Central memory CD4-positive, alpha-beta T cell (primary cell): Measurements from ENCODE around the gene SDK1.
"Not testable (repeated sequence)": the region's sequence is repeated elsewhere in the genome, so short reads cannot be mapped to it uniquely, and the experiment has no call there.

Experiments used
- DNase-seq: peaks from one replicate; pipeline ENCODE4 v3.0.0; 2022

SDK1 gene

GRCh38 chr7:3928727-3929515, 627.9 kb downstream of the SDK1 start:
- no peak for DNase-seq

- no peak for DNase-seq
Measured at GRCh38 chr7:3931843-3932242, 630.8 kb downstream of the SDK1 start.

- DNase-seq = no peak
Measured at GRCh38 chr7:3937146-3937545, 636.1 kb downstream of the SDK1 start.

DNA sequence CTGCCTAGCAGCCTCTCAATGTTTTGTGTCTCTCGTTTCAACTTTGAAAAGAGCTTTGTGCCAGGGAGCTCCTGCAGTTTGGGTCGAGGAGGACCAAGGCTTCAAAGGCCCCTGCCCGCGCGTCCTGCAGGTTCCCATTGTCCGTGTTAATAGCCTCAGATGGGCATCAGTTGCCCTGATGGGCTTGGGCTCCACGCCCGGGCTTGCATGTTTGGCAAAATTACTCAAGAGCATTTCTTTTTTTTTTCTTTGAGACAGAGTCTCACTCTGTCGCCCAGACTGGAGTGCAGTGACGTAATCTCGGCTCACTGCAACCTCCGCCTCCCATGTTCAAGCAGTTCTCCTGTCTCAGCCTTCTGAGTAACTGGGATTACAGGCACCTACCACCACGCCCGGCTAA, 636.6 kb downstream of the SDK1 start:
- no peak for DNase-seq

DNA sequence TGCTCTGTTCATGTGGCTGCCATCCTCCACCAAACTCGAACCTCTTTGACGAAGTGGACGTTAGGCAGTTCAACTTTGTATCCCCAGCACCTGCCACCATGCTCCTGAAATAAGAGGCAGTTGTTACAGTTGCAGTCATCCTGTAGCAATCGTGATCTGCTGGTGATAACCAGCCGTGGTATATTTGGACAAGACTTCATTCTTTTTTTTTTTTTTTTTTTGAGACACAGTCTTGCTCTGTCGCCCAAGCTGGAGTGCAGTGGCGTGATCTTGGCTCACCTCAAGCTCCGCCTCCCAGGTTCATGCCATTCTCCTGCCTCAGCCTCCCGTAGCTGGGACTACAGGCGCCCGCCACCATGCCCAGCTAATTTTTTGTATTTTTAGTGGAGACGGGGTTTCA, 640.7 kb downstream of the SDK1 start:
- not testable (repeated sequence) for DNase-seq

DNA sequence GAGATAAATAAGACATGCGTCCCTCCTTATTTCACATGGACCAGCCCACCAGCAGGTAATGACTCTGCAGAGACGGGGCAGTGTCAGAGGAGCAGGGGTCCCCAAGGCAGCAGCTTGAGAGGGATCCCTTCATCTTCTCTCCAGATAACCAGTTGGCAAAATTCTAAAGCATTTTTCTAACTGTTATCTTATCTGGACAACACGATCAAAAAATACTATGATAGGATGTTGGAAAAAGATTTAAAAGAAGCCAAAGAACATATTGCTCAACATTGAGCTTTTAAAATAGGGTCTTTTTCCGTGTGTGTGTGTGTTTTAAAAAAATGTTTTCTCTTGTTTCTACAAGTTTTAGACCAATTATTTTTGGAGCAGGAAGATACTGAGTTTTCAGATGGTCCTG, 641.2 kb downstream of the SDK1 start:
- DNase-seq = no peak

- no peak for DNase-seq
Measured at GRCh38 chr7:3942816-3943745, 642.0 kb downstream of the SDK1 start.

DNA sequence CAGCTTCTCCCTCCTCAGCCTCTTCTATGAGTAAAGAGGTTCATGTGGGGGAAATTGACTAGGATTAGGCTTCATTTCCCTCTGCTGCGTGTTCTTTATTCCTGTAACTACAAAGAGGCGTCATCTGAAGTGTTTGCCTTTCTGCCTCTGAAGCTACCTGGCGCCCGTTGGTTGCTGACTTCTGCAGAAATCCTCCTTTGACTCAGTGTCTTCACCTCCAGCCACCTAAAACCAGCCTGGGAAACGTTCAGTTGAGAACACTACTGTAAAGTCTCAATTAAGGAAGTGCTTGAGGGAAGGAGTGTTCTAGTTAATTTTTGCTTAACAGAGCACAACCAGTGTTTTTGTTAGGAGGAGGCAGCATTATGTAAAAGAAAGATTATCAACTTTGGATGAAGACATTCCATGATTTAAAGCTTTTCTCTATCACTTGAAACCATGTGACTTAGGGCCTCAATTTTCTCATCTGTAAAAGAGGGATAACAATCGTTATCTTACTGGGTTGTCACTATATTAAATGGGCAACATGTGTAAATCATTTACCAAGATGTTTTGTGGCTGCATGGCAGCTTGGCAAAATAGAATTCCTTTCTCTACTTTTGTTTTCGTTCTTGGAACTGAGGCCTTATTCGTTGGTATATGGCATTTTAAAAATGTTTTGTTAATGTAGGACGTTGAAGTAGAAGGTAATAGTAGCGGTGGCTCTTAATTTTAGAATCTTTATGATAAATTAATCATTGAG, 642.9 kb downstream of the SDK1 start:
- no peak for DNase-seq

DNA sequence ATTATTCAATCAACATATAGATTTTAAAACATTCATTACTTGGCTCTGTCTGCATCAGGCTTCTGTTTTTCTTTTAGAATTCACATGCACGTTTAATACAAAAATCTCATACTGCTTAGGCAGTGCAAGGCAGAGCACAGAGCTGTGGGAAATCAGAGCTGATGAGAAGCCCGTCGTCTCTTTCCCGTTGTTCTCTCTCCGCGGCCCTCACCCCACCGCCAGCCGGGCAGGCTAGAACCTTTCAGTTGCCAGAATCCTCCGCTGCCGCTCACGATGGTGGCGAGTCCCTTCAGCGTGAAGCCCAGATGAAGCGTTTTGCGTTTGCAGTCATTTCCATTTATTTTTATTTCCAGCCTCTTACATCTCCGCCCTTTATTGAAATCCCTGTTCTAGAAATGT, 648.2 kb downstream of the SDK1 start:
- DNase-seq = no peak

DNA sequence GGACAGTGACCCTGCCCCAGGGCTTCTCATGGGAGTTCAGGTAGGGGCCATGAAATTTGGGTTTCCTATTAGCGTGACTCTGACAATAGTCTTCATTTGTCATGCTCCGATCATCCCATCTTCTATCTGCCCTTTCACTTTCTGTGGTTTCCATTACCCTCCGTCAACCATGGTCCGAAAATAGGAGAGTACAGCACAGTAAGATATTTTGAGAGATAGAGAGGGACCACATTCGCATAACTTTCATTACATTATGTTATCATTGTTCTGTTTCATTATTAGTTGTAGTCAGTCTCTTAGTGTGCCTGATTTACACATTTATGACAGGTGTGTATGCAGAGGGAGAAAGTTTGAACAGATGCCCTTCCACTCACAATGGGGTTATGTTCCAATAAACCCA, 649.2 kb downstream of the SDK1 start:
- DNase-seq = no peak

DNA sequence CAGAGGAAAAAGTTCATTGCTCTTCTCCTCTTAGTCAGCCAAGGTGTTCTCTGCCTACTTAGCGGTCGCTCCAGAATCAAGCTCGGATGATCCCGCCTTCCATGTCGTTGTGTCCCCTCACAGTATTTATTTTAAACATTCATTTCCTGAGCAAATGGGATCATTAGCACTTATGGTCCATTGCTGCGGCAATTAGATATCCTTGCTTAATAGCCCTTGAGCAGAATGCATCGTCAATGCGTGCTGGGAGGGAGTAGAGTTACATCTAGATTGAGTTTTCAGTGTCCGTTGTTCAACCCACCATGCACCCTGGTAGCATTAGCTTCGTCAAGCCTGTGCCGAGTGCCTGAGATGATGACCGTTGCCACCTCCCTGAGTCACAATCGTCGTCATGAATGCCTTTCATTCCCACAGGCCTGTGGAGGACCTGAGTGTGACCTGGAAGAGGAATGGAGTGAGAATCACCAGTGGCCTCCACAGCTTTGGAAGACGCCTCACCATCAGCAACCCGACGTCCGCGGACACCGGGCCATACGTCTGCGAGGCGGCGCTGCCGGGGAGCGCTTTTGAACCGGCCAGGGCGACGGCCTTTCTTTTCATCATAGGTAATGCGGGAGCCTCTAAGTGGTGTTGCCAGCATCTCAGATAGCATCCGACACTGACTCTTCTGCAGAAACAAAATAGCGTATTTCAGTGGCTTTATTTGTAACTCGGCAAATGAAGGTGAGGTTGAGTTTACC, 650.4 kb downstream of the SDK1 start:
- DNase-seq = no peak

DNA sequence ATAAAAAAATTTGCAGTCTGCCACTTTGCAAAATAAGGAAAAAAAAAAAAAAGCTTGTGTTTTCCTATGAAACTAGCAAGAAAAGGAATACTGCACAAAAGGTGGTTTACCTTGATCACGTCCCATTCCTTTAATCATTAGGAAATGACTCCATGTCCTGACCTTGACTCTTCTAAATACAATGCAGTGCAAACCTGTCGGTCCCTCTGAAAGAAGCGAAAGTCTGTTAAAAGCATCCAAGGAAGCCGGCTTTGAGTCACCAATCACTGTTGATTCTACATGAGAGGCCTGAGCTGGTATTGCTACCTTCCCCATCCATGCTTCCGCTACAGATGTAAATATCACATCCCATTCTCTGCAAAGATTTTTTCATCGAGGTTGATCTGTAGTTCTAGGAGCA, 652.1 kb downstream of the SDK1 start:
- no peak for DNase-seq

DNA sequence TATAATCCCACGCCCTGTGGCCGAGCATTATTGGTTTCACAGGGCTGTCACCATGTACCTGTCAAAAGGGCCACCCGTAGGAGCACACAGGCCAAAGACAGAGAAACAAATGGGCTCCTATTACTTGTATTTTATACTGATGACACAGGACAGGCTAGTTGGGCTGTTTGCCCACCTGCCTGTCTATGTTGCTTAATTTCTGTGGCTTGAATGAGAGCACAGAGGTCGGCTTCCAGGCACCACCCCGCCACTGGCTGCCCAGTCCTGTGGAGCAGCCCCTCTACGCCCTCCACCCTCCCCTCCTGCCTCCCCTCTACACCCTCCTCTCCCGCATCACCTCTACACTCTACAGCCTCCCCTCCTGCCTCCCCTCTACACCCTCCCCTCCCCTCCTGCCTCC, 652.9 kb downstream of the SDK1 start:
- no peak for DNase-seq

GRCh38 chr7:3955026-3955425, 654.0 kb downstream of the SDK1 start:
- DNase-seq = no peak

- no peak for DNase-seq
Measured at GRCh38 chr7:3955751-3956696, 655.0 kb downstream of the SDK1 start.

DNA sequence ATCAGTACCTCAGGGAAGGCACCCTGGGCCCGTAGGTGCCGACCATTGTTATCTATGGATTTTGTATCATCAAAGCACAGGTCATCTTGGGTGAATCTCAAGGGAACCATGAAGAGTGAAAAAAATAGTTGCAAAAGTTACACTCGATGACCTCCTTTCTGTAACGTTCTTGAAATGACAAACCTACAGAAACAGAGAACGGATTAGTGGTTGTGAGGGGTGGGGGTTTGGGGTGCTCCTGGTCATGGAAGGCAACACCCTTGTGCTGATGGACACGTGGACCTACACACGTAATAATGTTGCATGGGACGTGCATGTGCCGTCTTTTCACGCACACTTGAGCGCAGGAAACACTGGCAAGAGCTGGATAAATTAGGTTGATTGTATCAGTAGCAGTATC, 655.9 kb downstream of the SDK1 start:
- no peak for DNase-seq

DNA sequence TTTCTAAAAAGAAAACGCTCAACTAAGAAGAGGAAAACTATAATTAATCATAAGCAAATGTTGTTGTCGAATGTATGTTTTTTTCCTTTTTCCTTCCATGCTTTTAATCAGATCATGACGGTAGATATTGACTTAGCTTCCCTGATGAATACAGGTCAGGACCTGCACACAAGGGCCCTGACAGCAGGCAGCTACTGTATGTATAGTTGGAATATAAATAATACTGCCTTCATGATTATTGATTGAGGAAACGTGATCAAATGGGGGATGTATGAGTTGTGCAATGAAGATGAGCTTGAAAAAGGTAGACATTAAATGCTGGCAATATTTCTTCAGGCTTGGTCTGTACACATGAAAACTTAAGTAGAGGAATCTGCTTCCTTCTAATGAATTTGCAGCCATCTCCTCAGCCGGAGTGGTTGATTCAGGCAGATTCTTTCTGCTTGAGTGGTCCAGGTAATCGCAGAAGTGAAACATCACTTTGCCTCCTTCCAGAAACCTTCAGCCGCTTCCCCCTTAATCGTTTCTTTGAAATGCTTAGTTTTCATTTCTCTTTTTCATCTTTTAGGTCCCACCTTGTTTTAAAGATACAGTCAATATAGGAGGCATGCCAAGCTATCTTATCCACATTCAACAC, 656.5 kb downstream of the SDK1 start:
- no peak for DNase-seq

DNA sequence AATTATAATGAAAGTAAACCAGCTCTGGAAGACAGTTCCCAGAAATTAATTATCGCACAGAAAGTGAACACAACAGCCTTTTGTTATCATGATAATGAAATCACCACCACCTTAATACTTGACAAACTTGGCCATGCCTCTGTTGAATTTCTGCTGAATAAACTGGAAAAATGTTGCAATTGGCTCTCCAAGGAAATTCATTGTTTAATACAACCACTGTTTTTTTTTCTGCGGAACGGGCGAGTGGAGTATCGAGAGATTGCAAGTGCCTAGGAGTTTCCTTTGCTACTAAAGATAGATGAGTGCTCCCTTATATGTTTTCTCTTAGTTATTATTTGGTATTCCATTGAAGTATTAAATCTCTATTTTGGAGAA, 657.0 kb downstream of the SDK1 start:
- DNase-seq = no peak

DNA sequence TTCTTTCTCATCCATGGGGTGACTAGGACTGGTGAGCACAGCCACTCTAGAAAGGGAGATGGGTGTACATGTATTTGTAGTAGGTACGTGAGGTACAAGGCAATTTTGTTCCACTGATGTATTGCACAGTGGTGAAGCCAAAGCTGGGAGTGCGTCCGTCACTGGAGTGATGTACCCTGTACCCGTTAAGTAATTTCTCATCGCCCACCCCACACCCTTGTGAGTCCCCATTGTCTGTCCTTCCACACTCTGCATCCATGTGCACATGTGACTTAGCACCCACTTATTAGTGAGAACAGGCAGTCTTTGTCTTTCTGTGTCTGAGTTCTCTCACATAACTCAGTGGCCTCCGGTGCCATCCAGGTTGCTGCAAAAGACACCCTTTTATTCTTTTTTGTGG, 658.3 kb downstream of the SDK1 start:
- DNase-seq = no peak

DNA sequence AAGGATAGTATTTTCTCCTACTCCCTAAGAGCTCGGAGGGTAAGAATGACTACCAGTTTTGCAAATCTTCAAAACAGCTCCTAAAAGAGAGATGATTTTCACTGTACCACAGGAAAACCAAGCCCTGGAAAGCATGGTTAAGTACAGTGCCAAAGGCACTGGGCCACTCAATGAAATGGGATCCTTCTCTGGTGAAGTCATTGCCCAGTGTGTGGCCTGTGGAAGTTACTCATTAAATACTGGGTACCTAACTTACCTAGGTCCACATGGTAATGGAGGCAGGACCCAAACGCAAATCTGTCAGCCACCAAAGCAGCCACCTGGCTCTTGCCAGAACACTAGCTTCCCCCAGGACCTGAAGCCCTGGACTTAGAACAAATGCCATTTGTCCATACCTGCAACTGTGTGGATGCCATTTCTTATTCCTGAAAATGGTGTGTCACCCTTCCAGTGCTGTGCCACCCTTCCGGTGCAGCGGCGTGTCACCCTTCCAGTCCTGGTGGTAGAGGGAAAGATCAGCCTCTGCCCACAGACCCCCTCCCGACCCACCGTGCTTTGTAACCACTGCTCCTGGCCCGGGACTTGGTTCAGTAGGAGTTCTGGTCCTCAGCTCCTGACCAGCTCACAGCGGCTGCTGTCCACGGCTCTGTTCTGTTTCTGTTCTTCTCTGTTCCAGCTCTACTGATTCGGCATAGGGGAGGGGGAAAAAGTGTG, 659.2 kb downstream of the SDK1 start:
- no peak for DNase-seq
